ENCODE data around the gene TMEM81.

TMEM81 gene

GRCh38 chr1:205075642-205076155 lies 8.6 kb downstream of the TMEM81 start:
- DNase-seq: no peak

DNA sequence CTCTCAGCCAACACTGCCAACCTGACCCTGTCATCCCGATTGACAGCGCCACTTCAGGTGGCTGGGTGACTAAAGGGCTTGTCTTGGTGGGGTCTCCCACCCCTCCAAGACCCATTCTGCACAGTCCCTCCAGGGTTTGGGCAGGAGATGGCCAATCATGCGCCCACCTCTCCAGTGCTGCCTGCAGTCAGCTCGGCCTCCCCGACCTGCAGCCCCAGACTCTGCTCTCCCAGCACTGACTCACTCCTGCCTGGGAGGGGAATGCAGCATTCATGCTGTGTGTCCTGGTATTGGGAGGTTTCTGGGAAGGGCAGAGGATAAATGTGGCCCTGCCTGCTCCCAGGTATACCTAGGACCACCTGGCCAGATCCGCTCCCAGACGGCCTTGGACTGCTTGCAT lies 9.7 kb downstream of the TMEM81 start:
- DNase-seq: no peak

- DNase-seq: no peak
These were observed 10.2 kb downstream of the TMEM81 start for GRCh38 chr1:205074084-205074483.

- no peak for DNase-seq
These were observed 10.7 kb downstream of the TMEM81 start for GRCh38 chr1:205073511-205073910.

DNA sequence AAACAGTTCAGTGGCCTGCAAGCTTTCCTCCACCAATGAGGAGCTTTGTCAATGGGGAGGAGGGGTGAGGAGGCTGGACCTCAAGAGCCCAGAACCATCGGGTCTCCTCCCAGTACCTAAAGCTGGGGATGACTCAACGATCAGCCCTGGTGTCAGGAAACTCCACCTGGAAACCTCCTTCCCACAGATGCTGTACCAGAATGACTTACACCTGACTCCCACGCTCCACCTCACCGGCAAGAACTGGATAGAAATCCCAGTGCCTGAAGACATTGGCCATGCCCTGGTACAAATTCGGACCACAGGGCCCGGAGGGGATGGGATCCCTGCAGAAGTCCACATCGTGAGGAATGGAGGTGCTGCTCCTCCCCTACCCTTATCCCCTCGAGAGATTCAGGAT lies 11.4 kb downstream of the TMEM81 start:
- DNase-seq: no peak

- no peak for DNase-seq
These were observed 12.0 kb downstream of the TMEM81 start for GRCh38 chr1:205072286-205072685.

DNA sequence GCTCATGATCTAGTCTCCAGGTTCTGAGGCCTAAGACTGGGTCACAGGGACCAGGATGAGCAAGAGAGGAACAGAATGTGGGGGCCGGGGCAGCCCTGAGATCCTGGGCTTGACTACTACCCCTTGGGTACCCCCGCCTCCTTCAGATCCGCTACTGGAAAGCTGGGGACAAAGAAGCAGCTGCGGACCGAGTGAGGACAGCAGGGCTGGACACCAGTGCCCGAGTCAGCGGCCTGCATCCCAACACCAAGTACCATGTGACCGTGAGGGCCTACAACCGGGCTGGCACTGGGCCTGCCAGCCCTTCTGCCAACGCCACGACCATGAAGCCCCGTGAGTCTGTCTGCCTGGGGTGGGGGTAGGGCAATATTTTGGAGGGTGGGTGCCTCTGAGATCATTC lies 12.5 kb downstream of the TMEM81 start:
- DNase-seq: no peak

DNA sequence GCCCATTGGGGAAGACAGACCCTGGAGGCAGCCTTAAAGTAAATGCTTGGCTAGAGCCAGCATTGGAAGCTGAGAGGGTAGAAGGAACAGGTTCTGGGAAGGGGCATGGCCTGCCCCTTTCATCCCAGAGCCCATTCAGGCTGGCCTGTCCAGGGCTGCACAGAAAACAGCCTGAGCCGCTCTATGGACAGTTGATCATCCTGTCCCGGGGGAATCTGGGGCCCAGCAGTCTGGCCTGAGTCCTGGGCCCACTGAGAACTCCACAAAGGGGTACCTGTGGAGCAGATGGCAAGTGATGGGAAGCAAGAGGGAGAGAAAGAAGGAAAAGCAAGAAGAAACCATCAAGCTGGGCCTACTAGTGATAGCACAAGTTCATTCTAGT lies 13.2 kb downstream of the TMEM81 start:
- no peak for DNase-seq

GRCh38 chr1:205069371-205070125 lies 14.7 kb downstream of the TMEM81 start:
- no peak for DNase-seq

DNA sequence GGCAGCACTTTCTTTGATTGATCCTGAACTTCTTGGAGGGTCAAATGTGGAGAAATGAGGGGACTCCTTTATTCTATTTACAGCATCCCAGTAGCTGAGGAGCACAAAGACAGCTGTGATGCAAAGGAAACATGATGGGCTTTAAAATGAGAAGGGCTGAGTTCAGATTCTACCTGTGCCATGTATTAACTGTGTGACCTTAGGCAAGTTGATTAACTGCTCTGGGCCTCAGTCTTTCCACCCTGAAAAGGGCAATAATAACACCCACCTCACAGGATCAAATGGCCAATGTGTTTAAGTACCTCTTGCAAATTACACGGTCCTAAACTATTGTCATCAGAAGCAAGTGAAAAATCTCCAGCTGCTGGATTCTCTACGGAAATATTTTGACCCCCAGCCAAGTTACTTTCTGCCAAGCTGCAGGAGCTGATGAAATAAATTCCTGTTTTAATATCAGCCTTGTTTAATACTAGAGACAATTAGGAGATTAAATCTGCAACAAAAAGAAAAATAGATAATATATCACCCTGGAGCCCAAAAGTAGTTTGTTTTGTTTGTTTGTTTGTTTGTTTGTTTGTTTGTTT lies 15.7 kb downstream of the TMEM81 start:
- DNase-seq: no peak

- DNase-seq: no peak
These were observed 16.3 kb downstream of the TMEM81 start for GRCh38 chr1:205068001-205068400.

- no peak for DNase-seq
These were observed 17.2 kb downstream of the TMEM81 start for GRCh38 chr1:205067031-205067430.

- DNase-seq: no peak
These were observed 18.0 kb downstream of the TMEM81 start for GRCh38 chr1:205066141-205066818.

- DNase-seq: no peak
These were observed 18.6 kb downstream of the TMEM81 start for GRCh38 chr1:205065666-205066065.

- DNase-seq: no peak
These were observed 19.4 kb downstream of the TMEM81 start for GRCh38 chr1:205064741-205065316.

DNA sequence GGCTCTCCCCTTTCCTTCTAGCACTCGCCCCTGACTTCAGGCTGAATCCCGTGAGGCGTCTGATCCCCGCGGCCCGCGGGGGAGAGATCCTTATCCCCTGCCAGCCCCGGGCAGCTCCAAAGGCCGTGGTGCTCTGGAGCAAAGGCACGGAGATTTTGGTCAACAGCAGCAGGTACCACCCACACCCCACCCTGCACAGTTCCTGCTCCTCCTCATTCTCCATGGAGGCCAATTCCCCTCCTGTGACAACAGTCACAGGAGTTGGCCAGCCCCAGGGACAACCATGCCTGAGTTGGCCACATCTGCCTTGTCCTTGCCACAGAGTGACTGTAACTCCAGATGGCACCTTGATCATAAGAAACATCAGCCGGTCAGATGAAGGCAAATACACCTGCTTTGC lies 20.0 kb downstream of the TMEM81 start:
- no peak for DNase-seq

- no peak for DNase-seq
These were observed 21.4 kb downstream of the TMEM81 start for GRCh38 chr1:205062895-205063294.

DNA sequence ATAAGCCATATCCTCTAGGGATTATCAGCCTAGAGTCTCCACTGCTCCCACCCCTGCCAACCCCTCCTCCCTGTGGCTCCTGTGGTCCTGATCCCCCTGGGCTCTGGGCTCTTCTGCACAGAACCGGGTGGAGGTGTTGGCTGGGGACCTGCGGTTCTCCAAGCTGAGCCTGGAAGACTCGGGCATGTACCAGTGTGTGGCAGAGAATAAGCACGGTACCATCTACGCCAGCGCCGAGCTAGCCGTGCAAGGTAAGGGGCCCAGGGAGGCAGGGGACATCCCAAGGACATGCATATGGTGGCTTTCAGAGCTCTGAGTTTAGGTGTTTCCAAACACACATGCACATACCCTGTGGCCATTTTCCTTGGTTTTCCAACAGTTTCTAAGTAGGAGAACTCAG lies 21.9 kb downstream of the TMEM81 start:
- DNase-seq: no peak

DNA sequence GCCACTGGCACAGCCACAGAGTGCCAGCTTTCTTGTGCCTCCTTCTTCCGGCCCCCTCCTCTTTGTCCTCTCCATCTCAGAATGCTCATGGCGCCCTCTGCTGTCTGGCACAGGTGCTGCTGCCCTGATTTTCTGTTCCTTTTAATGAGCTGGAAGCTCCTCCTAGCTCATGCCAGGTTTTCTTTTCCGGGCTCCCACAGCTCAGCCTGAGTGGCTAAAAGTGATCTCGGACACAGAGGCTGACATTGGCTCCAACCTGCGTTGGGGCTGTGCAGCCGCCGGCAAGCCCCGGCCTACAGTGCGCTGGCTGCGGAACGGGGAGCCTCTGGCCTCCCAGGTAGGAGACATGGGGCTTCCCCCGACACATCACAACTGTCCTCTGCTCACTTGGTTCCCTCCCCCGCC lies 22.6 kb downstream of the TMEM81 start:
- peak; percentile 69 for DNase-seq

- no peak for DNase-seq
These were observed 23.0 kb downstream of the TMEM81 start for GRCh38 chr1:205061227-205061626.

- DNase-seq: no peak
These were observed 23.5 kb downstream of the TMEM81 start for GRCh38 chr1:205060746-205061145.

DNA sequence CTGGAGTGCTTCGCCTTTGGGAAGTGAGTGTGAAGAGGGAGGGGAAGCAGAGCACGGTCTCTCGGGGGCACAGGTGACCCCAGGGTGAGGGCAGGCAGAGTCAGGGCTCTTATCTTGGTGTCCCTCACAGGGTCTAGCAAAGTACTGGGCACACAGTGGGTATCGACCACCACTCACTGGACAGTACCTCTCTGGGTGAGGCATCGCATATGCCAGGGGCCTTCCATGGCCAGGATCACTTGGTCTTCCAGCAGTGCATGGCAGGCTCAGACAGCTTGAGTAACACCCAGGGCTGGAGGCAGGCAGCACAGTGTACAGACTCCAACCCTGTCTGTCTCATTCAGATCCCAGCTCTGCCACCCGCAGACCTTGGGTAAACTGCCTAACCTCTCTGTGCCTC lies 24.6 kb downstream of the TMEM81 start:
- no peak for DNase-seq

DNA sequence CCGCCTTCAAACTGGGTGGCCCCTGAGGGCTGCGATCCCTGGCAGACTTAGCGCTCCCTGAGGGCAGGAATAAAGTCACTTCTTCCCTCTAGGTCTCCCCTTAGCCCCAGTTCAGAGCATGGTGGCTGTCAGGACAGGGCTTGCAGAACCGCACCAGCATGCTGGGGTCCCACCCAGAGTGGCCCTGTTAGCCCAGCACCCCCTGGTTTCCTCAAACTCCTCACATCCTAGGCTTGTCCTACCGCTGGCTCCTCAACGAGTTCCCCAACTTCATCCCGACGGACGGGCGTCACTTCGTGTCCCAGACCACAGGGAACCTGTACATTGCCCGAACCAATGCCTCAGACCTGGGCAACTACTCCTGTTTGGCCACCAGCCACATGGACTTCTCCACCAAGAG lies 25.4 kb downstream of the TMEM81 start:
- no peak for DNase-seq

Data from NCI-H187 treated with DMSO at 0.1 percent for 48 hours (cell line).